ENCODE measurements around the gene PLXNC1. TPM values are rescaled to one million over a fixed set of nuclear protein-coding genes. Genes with fewer than 3 reads are reported as not detected.

The PLXNC1 gene
- polyA plus RNA-seq, 1 of the 3 experiments (the other 2 are of a cell fraction), result 0.23 TPM

GRCh38 chr12:94207467-94207848 lies 59.1 kb downstream of the PLXNC1 start:
- H3F3A ChIP-seq (replicated peaks; ENCODE audit: insufficient read depth), result no peaks in the 10 kb centered on the region
- H3K27me3 ChIP-seq (ENCODE audit: insufficient read depth), result no peaks in the 10 kb centered on the region
- H3K36me3 ChIP-seq (replicated peaks in 1 of 2; ENCODE audit: control insufficient read depth in 1 of 2, insufficient read depth in 2 of 2, low read length in 1 of 2), result no peaks in the 10 kb centered on the region
- no peak overlapping the region for H3K9ac ChIP-seq
- no peak overlapping the region for H3K4me2 ChIP-seq
- CTCF ChIA-PET, result no interaction called here
- H2AFZ ChIP-seq (ENCODE audit: low read depth), result no peak overlapping the region
- no peak overlapping the region for H3K4me3 ChIP-seq (ENCODE audit: low read depth in 2 of 2, low read length in 1 of 2)
- H4K20me1 ChIP-seq (ENCODE audit: insufficient read depth), result no peaks in the 10 kb centered on the region
- no peaks in the 10 kb centered on the region for H3K9me2 ChIP-seq
- H3K79me2 ChIP-seq (ENCODE audit: insufficient read depth), result no peaks in the 10 kb centered on the region
- POLR2A ChIA-PET, result no interaction called here
- H3K9me3 ChIP-seq, result no peaks in the 10 kb centered on the region
- peaks cover 0 to 12% of the 10 kb centered on the region in 2 experiments; a peak in 3 of 4 replicates for H3K4me1 ChIP-seq (ENCODE audit: control insufficient read depth in 1 of 2, insufficient read depth in 2 of 2, low read depth in 1 of 2, low read length in 1 of 2)
- TF ChIP-seq MEF2A (IDR thresholded peaks at IDR 0.05; ENCODE audit: borderline replicate concordance, low read depth), result no peak
- no peak for TF ChIP-seq ELF1 (IDR thresholded peaks at IDR 0.05)
- no peak for TF ChIP-seq CHD2 (IDR thresholded peaks at IDR 0.05; ENCODE audit: low read length, partially characterized antibody)
- TF ChIP-seq RXRA (IDR thresholded peaks at IDR 0.05; ENCODE audit: borderline replicate concordance, low read depth), result no peak
- no peak for TF ChIP-seq FOXM1 (IDR thresholded peaks at IDR 0.05; ENCODE audit: low read depth)
- TF ChIP-seq TAF1 (IDR thresholded peaks at IDR 0.05; ENCODE audit: borderline replicate concordance, low read depth, low read length), result no peak
- TF ChIP-seq TCF12 (IDR thresholded peaks at IDR 0.05), result no peak
- TF ChIP-seq USF2 (IDR thresholded peaks at IDR 0.05; ENCODE audit: borderline replicate concordance, low read depth, low read length), result no peak
- TF ChIP-seq SIN3A (IDR thresholded peaks at IDR 0.05; ENCODE audit: borderline replicate concordance, low read depth, low read length), result no peak
- TF ChIP-seq SMC3 (IDR thresholded peaks at IDR 0.05; ENCODE audit: low read depth, low read length), result no peak
- TF ChIP-seq, protein P1, sequence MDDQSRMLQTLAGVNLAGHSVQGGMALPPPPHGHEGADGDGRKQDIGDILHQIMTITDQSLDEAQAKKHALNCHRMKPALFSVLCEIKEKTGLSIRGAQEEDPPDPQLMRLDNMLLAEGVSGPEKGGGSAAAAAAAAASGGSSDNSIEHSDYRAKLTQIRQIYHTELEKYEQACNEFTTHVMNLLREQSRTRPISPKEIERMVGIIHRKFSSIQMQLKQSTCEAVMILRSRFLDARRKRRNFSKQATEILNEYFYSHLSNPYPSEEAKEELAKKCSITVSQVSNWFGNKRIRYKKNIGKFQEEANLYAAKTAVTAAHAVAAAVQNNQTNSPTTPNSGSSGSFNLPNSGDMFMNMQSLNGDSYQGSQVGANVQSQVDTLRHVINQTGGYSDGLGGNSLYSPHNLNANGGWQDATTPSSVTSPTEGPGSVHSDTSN (IDR thresholded peaks at IDR 0.05), result no peak
- no peak for TF ChIP-seq POLR2AphosphoS5 (IDR thresholded peaks at IDR 0.05; ENCODE audit: low read depth, low read length)
- TF ChIP-seq FOXJ3 (CRISPR knock-in tag; IDR thresholded peaks at IDR 0.05), result no peak
- TF ChIP-seq RFX5 (IDR thresholded peaks at IDR 0.05; ENCODE audit: low read length), result no peak
- no peak for TF ChIP-seq NRF1 (IDR thresholded peaks at IDR 0.05; ENCODE audit: low read depth, low read length)
- TF ChIP-seq, protein P2, sequence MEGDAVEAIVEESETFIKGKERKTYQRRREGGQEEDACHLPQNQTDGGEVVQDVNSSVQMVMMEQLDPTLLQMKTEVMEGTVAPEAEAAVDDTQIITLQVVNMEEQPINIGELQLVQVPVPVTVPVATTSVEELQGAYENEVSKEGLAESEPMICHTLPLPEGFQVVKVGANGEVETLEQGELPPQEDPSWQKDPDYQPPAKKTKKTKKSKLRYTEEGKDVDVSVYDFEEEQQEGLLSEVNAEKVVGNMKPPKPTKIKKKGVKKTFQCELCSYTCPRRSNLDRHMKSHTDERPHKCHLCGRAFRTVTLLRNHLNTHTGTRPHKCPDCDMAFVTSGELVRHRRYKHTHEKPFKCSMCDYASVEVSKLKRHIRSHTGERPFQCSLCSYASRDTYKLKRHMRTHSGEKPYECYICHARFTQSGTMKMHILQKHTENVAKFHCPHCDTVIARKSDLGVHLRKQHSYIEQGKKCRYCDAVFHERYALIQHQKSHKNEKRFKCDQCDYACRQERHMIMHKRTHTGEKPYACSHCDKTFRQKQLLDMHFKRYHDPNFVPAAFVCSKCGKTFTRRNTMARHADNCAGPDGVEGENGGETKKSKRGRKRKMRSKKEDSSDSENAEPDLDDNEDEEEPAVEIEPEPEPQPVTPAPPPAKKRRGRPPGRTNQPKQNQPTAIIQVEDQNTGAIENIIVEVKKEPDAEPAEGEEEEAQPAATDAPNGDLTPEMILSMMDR (IDR thresholded peaks at IDR 0.05), result no peak
- no peak for TF ChIP-seq EP300 (IDR thresholded peaks at IDR 0.05; ENCODE audit: borderline replicate concordance in 1 of 2, low read depth in 1 of 2, low read length in 1 of 2)
- TF ChIP-seq, protein P3, sequence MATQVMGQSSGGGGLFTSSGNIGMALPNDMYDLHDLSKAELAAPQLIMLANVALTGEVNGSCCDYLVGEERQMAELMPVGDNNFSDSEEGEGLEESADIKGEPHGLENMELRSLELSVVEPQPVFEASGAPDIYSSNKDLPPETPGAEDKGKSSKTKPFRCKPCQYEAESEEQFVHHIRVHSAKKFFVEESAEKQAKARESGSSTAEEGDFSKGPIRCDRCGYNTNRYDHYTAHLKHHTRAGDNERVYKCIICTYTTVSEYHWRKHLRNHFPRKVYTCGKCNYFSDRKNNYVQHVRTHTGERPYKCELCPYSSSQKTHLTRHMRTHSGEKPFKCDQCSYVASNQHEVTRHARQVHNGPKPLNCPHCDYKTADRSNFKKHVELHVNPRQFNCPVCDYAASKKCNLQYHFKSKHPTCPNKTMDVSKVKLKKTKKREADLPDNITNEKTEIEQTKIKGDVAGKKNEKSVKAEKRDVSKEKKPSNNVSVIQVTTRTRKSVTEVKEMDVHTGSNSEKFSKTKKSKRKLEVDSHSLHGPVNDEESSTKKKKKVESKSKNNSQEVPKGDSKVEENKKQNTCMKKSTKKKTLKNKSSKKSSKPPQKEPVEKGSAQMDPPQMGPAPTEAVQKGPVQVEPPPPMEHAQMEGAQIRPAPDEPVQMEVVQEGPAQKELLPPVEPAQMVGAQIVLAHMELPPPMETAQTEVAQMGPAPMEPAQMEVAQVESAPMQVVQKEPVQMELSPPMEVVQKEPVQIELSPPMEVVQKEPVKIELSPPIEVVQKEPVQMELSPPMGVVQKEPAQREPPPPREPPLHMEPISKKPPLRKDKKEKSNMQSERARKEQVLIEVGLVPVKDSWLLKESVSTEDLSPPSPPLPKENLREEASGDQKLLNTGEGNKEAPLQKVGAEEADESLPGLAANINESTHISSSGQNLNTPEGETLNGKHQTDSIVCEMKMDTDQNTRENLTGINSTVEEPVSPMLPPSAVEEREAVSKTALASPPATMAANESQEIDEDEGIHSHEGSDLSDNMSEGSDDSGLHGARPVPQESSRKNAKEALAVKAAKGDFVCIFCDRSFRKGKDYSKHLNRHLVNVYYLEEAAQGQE (IDR thresholded peaks at IDR 0.05; ENCODE audit: low read depth, low read length), result no peak
- no peak for TF ChIP-seq FOSL2 (IDR thresholded peaks at IDR 0.05; ENCODE audit: borderline replicate concordance, low read depth)
- H3K27ac ChIP-seq (ENCODE audit: low read depth in 2 of 2, low read length in 1 of 2), result no peak overlapping the region
- 20% methylated on average over 2 of the region's 2 CpGs for WGBS (ENCODE audit: low lambda C conversion rate)
- no peak for DNase-seq

Measured in SK-N-SH (cell line).